Measurements from ENCODE around the gene SAMD14.

SAMD14 gene

DNA sequence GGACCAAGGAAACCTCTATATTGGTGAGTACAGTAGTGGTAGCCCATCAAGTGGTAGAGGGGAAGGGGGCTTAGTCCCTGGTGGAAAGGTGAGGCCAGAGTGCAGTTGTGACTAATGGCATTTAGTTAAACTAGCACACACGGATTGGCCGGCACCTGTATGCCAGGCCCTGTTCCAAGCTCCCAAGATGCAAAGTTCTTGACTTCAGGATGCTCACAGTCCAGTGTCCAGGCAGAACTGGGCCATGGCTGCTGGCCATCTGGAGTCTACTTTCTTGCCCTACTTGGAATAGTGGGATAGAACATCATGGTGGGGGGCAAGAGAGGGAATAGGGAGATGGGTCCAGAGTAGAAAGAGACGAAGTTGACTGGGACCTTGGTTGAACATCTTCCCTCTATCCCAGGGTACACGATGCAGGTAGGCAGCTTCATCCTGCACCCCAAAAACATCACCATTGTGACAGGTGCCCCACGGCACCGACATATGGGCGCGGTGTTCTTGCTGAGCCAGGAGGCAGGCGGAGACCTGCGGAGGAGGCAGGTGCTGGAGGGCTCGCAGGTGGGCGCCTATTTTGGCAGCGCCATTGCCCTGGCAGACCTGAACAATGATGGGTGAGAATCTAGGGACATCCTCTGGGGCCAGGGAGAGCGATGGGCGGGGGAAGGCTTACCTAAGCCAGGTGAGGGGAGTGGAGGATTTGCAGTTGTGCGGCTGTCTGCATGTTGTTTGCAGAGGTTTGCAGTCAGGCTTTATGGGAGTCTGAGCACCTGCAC is 58.9 kb downstream of the SAMD14 start:
- Mint-ChIP-seq H3K27me3 (ENCODE audit: low read depth, poor library complexity) (peaks cover 30% of the 10 kb centered on the region), H3K36me3 (ENCODE audit: low read depth) (peaks cover 12% of the 10 kb centered on the region), H3K4me1 (peaks cover 6% of the 10 kb centered on the region), H3K9me3 (peaks cover 4% of the 10 kb centered on the region), H3K4me3 (no peak overlapping the region), H3K27ac (no peak overlapping the region)
- no peak for DNase-seq
- TF ChIP-seq CTCF (IDR thresholded peaks at IDR 0.05) = no peak

GRCh38 chr17:50067996-50068395 is 62.0 kb downstream of the SAMD14 start:
- peaks cover 26% of the 10 kb centered on the region for H3K4me1 Mint-ChIP-seq
- TF ChIP-seq CTCF (IDR thresholded peaks at IDR 0.05) = no peak
- DNase-seq = no peak
- peaks cover 26% of the 10 kb centered on the region for H3K27me3 Mint-ChIP-seq (ENCODE audit: low read depth, poor library complexity)
- H3K27ac Mint-ChIP-seq = no peak overlapping the region
- no peak overlapping the region for H3K4me3 Mint-ChIP-seq
- H3K9me3 Mint-ChIP-seq = peaks cover 4% of the 10 kb centered on the region
- peaks cover 12% of the 10 kb centered on the region for H3K36me3 Mint-ChIP-seq (ENCODE audit: low read depth)

GRCh38 chr17:50066995-50067394 is 63.0 kb downstream of the SAMD14 start:
- Mint-ChIP-seq H3K4me1 (peaks cover 26% of the 10 kb centered on the region), H3K27ac (no peak overlapping the region), H3K9me3 (peaks cover 4% of the 10 kb centered on the region), H3K4me3 (no peak overlapping the region), H3K27me3 (ENCODE audit: low read depth, poor library complexity) (peaks cover 26% of the 10 kb centered on the region), H3K36me3 (ENCODE audit: low read depth) (peaks cover 12% of the 10 kb centered on the region)
- no peak for TF ChIP-seq CTCF (IDR thresholded peaks at IDR 0.05)
- DNase-seq = no peak

DNA sequence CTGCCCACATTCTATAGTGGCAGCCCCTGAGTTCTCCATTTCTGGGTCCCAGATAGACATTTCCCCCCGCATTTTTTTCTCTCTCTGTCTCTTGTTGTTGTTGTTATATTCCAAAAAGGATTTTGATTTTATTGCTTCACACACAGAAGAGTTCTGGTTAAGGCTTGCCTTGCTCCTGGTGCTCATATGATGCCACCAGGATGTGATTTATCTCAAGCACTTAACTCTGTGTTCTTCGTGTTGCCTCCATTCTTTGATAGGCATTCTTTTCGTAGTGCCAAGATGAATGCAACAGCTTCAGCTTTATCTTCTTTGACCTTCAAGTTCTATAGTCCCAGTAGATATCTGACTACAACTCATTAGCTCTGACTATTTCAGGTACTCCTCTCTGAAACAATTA is 64.9 kb downstream of the SAMD14 start:
- Mint-ChIP-seq H3K4me1 (peaks cover 26% of the 10 kb centered on the region), H3K9me3 (no peaks in the 10 kb centered on the region), H3K27ac (peak overlapping the region; percentile 70), H3K27me3 (ENCODE audit: low read depth, poor library complexity) (peaks cover 16% of the 10 kb centered on the region), H3K4me3 (peak overlapping the region; percentile 51), H3K36me3 (ENCODE audit: low read depth) (peaks cover 4% of the 10 kb centered on the region)
- no peak for TF ChIP-seq CTCF (IDR thresholded peaks at IDR 0.05)
- no peak for DNase-seq

GRCh38 chr17:50064253-50065001 is 65.5 kb downstream of the SAMD14 start:
- no peaks in the 10 kb centered on the region for H3K9me3 Mint-ChIP-seq
- peak; percentile 29 for DNase-seq
- no peak for TF ChIP-seq CTCF (IDR thresholded peaks at IDR 0.05)
- no peak overlapping the region for H3K4me3 Mint-ChIP-seq
- peak overlapping the region; percentile 70 for H3K27ac Mint-ChIP-seq
- peaks cover 30% of the 10 kb centered on the region for H3K4me1 Mint-ChIP-seq
- H3K36me3 Mint-ChIP-seq (ENCODE audit: low read depth) = no peaks in the 10 kb centered on the region
- H3K27me3 Mint-ChIP-seq (ENCODE audit: low read depth, poor library complexity) = peaks cover 20% of the 10 kb centered on the region

Measured in nephron progenitor cell (in vitro differentiated cells).